ENCODE data around the gene DUSP2.

DUSP2 gene, protein sequence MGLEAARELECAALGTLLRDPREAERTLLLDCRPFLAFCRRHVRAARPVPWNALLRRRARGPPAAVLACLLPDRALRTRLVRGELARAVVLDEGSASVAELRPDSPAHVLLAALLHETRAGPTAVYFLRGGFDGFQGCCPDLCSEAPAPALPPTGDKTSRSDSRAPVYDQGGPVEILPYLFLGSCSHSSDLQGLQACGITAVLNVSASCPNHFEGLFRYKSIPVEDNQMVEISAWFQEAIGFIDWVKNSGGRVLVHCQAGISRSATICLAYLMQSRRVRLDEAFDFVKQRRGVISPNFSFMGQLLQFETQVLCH

DNA sequence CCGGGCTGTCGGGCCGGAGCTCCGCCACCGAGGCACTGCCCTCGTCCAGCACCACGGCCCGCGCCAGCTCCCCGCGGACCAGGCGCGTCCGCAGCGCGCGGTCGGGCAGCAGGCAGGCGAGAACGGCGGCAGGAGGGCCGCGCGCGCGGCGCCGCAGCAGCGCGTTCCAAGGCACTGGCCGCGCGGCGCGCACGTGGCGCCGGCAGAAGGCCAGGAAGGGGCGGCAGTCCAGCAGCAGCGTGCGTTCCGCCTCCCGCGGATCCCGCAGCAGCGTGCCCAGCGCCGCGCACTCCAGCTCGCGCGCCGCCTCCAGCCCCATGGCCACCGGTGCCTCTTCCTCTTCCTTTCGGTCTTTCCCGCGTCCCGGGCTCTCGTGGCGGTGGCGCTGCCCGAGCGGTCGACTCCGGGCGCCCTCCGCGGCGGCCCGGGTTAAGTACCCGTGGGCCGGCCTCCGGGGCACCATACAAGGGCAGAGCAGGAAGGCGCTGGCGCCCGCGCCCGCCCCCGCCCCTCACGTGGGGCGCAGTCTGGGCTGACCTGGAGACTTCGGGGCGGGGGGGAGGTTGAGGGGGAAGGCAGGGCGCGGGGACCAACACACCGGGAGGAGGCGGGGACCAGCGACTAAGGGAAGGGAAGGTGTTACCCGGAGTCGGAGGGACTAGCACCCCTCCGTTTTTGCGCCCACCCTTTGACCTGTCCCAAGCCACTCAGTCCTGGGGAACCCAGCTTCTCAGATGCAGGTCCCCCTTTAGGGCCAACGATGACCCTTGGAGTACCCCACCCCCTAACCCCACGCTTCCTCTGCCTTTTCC, at the start of gene DUSP2:
Gene DUSP2, minus strand, starts transcription at position 405 of the 812 bp plus-strand sequence. Its CDS starts 86 bp downstream, at position 319.
- DNase-seq: peak; percentile 86

DNA sequence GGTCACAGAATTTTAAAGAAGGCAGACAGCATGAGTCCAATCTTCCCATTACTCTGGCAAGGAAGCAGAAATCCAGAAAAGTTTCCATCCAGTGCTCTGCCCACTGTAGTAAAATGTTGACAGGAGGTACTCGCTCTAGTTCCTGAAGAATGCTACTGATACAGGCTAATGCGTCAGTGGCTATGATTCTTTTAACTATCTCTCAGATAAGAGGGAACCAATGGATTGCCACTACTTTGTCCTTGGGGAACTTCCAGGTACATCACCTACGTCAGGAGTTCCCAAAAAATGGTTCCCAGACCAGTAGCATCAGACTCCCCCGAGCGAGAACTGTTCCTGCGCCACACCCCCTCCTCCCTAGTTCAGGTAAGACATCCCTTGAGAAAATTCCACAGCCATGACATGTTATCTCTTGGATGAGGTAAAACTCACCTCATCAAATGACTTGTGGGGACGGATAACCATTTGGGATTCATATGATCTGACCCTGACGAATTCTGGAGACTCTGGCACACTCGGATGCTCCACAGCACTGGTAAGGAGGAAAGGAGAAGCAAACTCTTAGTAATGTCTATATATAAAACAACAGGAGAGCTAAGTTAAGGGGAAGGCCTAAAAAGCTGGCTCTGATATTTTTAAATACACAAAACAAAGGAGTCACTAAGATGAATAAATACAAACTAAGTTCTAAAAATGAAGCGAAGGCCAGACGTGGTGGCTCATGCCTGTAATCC, 46.9 kb upstream of the DUSP2 start:
- no peak for DNase-seq

- no peak for DNase-seq
These were observed 43.7 kb upstream of the DUSP2 start for GRCh38 chr2:96188821-96189526.

DNA sequence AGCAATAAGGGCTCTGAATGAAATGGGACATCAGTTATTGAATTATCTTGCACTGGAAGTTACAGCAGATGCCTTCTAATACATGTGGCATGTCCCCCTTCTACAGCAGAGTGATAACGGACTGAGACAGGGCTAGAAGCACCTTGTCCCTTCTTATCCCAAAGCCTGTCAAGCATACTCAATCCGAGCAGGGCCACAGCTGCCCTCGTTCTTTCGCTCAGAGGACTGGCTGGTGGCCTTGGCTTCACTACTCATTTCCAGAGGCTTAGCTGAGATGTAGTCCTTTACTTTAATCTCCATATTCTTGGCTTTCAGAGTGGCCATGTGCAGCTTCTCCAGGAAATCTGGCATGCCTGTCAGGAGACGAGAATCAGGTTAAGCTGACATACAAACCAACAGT, 41.3 kb upstream of the DUSP2 start:
- DNase-seq: no peak

DNA sequence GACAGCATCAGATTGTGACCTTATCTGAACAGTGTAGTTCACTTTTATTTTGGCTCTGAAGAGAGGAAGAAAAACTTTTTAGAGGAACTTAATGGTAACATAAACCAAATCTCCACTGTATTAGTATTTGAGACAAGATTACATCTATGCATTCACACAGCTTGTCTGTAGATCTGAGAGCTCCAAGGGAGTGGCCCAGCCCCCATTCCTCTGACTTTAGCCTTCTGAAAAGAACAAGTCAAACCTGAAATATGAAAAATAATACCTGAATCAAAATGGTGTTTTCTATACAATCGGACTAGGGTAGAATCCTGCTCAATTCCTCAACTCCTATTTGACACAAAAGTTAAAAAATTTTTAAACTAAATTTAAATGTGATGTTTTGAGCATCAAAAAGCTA, 40.3 kb upstream of the DUSP2 start:
- no peak for DNase-seq

DNA sequence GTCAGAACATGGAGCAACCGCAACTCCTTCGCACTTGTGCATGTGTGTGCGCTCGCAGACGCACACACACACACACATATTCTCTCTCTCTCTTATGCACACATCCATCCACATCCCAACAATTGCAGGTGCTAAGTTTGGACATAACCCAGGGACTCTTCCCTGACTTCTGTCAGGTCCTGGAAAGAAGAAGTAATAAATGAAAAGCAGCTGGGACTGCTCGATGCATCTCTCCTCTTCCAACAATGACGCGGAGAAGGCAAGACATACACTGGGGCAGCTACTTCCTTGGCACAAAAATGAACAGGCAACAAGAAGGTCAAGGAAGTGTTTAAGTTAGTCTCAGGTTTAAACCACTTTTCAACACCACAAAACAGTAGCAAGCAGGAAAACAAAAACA, 39.7 kb upstream of the DUSP2 start:
- no peak for DNase-seq

- DNase-seq: no peak
These were observed 38.9 kb upstream of the DUSP2 start for GRCh38 chr2:96184188-96184587.

DNA sequence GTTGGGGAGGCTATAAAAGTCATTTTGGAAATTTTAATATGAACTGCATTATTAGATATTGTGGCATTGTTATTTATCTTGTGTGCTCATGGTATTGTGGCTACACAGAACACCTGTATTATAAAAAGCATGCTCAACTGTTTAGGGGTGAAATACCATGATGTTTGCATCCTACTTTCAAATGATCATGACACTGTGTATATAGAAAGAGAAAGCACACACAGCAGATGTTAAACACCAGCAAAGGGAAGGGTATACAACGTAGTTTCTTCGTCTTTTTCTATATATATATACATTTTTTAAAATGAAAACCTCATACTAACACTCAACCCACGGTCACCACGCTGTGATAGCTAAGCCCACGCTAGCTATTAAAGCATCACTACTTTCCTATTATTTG, 36.3 kb upstream of the DUSP2 start:
- no peak for DNase-seq

GRCh38 chr2:96180521-96180920, 35.3 kb upstream of the DUSP2 start:
- DNase-seq: no peak

- DNase-seq: no peak
These were observed 34.8 kb upstream of the DUSP2 start for GRCh38 chr2:96180002-96180401.

- no peak for DNase-seq
These were observed 31.4 kb upstream of the DUSP2 start for GRCh38 chr2:96176661-96177060.

GRCh38 chr2:96175951-96176350, 30.7 kb upstream of the DUSP2 start:
- no peak for DNase-seq

DNA sequence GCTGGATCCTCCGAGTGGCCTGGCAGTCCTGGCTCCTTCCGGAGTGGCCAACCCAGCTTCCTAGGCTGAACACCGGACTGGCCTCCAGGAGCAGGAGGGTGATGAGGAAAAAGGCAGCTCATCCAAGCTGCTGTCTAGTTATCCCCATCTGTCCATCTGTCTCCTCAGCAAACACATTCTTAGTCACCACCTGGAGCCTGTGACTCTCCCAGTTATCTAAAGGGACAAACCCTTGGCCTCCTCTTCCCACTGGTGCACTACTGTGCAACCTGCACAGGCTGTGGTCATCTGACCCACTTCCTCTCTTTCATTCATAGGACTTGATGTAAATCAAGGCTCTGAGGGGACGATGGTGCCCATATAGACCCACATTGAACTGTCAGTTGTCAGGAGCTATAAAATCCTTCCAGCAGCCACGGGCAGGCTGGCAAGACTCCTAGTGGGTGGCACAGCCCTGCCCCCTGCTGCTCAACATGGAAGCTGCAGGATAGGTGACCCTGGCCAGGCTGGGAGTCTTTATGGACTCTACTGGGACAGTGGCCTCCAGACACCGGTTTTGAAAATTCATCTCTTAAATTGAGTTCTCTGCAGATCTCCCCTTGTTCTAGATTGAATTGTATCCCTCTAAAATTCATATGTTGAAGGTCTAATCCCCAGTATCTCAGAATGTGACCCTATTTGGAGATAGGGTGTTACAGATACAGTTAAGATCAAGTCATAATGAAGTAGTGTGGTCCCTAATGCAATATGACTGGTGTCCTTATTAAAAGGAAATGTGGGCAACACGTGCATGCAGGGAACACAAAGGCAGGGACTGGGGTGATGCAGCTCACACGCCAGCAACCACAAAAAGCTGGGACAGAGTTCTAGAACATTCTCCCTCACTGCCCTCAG, 29.3 kb upstream of the DUSP2 start:
- peak; percentile 88 for DNase-seq

DNA sequence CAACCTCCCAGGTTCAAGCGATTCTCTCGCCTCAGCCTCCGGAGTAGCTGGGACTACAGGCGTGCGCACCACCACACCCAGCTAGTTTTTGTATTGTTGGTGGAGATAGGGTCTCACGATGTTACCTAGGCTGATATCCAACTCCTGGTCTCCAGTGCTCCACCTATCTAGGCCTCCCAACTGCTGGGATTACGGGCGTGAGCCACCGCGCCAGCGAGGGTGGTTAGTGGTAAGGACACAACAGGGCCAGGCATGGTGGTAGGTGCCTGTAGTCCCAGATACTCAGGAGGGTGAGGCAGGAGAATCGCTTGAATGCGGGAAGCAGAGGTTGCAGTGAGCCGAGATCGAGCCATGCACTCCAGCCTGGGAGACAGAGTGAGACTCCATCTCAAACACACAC, 26.6 kb upstream of the DUSP2 start:
- DNase-seq: no peak

DNA sequence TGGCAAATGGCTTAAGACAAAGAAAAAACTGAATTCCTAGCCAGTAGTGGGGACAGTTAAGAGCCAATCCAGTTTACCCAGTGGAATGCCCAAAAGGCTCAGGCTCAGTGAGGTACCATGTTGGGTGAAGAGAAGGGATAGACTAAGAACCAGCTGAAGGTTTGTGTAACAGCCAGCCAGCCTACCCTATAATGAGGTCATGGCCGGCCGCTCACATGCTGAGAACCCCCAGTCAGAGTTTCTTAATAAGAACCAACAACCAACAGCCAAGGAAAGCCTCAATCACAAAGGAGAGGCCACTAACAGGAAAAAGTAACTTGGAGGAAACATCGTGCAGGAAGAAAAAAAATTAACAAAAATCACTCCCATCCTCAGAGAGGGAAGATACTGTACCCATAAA, 25.4 kb upstream of the DUSP2 start:
- DNase-seq: no peak

- DNase-seq: no peak
These were observed 24.7 kb upstream of the DUSP2 start for GRCh38 chr2:96169868-96170507.

DNA sequence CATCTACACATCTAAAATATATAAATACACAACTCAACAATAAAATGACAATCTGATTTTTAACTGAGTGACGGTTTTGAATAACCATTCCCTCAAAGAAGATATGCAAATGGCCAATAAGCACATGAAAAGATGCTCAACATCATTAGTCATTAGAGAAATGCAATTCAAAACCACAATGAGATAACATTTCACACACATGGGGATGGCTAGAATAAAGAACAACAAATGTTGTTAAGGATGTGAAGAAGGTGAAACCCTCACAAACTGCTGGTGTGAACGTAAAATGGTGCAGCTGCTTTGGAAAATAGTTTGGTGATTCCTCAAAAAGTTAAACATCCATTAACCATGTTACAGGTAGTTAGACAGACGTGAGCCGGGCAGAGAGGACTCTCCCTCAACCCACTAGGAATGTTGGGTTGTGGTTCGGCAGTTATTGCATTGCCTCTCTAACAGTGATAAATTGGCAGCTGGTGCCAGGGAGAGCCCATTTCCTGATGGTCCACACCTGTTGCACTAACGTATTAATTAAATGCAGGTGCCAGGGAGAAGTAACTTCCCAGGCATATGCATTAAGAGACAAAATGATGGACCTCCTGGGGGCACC, 22.3 kb upstream of the DUSP2 start:
- DNase-seq: no peak

GRCh38 chr2:96164459-96165184, 19.4 kb upstream of the DUSP2 start:
- peak; percentile 60 for DNase-seq

GRCh38 chr2:96163768-96164429, 18.7 kb upstream of the DUSP2 start:
- peak; percentile 57 for DNase-seq

GRCh38 chr2:96163415-96163767, 18.2 kb upstream of the DUSP2 start:
- no peak for DNase-seq

Data from eye (tissue), 1 donor.